Amniotic stem cell (primary cell): ENCODE data around the gene FAM181B.
A peak's percentile ranks its signal among the peaks of the same experiment; 100 is the strongest.

Source experiments
- DNase-seq: peaks from one replicate; lab custom pipeline; 2025; lab: John Stamatoyannopoulos, UW

Gene FAM181B

GRCh38 chr11:82683029-82683428 lies 50.6 kb downstream of the FAM181B start:
- no peak for DNase-seq

- peak; percentile 54 for DNase-seq
These were observed 51.5 kb downstream of the FAM181B start for GRCh38 chr11:82682003-82682751.

GRCh38 chr11:82680252-82680651 lies 53.4 kb downstream of the FAM181B start:
- DNase-seq, result no peak
